ENCODE measurements around the gene ANK3.
A peak's percentile ranks its signal among the peaks of the same experiment; 100 is the strongest.

Gene ANK3

GRCh38 chr10:60413306-60414012, 23.8 kb upstream of the ANK3 start:
- H4K8ac ChIP-seq (ENCODE audit: low read depth, low read length) = no peak overlapping the region
- H3K27ac ChIP-seq (ENCODE audit: low read depth, low read length) = no peak overlapping the region
- no peak overlapping the region for H3K18ac ChIP-seq (ENCODE audit: low read length)
- no peaks in the 10 kb centered on the region for H3K79me2 ChIP-seq (ENCODE audit: control insufficient read depth, insufficient read depth, low read length, poor library complexity)
- peak overlapping the region; percentile 35 for H4K91ac ChIP-seq (ENCODE audit: low read depth, low read length)
- no peak overlapping the region for H2AFZ ChIP-seq (ENCODE audit: insufficient read depth, low read length, poor library complexity)
- no peak overlapping the region for H4K12ac ChIP-seq (ENCODE audit: low read depth, low read length)
- H3K4me1 ChIP-seq (ENCODE audit: control insufficient read depth in 1 of 2, insufficient read depth in 2 of 2, low read length in 2 of 2) = peaks cover 6 to 11% of the 10 kb centered on the region in 2 experiments
- no CpG with 5 or more reads among the region's 2 CpGs for WGBS (ENCODE audit: extremely low coverage, insufficient coverage, insufficient read length)
- H3K14ac ChIP-seq (ENCODE audit: low read length) = no peak overlapping the region
- no peak overlapping the region for H2BK5ac ChIP-seq (ENCODE audit: low read depth, low read length, poor library complexity)
- no peaks in the 10 kb centered on the region for H3K36me3 ChIP-seq (ENCODE audit: control insufficient read depth in 1 of 2, insufficient read depth in 2 of 2, low read length in 2 of 2)
- DNase-seq = peak; percentile 84 to 91
- no peak overlapping the region for H3K9ac ChIP-seq (ENCODE audit: low read length)
- H2BK120ac ChIP-seq (ENCODE audit: insufficient read depth, low read length, poor library complexity) = no peak overlapping the region
- no peak overlapping the region for H3K4ac ChIP-seq (ENCODE audit: low read depth, low read length)
- no peaks in the 10 kb centered on the region for H3K9me3 ChIP-seq (ENCODE audit: insufficient read depth, low read depth, low read length)
- H2AK5ac ChIP-seq (ENCODE audit: low read length) = no peak overlapping the region
- no peak overlapping the region for H3K23ac ChIP-seq (ENCODE audit: low read length)
- H3K79me1 ChIP-seq (ENCODE audit: low read length) = peaks cover 10% of the 10 kb centered on the region
- H2BK12ac ChIP-seq (ENCODE audit: low read length) = no peak overlapping the region
- H3K4me3 ChIP-seq (ENCODE audit: low read depth, low read length) = no peak overlapping the region
- no peaks in the 10 kb centered on the region for H3K27me3 ChIP-seq (ENCODE audit: insufficient read depth, low read length)
- H3K4me2 ChIP-seq (ENCODE audit: low read length) = no peak overlapping the region

- Histone ChIP-seq H4K12ac (ENCODE audit: low read depth, low read length) (no peak overlapping the region), H2AFZ (ENCODE audit: insufficient read depth, low read length, poor library complexity) (no peak overlapping the region), H3K4ac (ENCODE audit: low read depth, low read length) (no peak overlapping the region), H3K4me3 (ENCODE audit: low read depth, low read length) (no peak overlapping the region), H3K79me2 (ENCODE audit: control insufficient read depth, insufficient read depth, low read length, poor library complexity) (no peaks in the 10 kb centered on the region), H2BK5ac (ENCODE audit: low read depth, low read length, poor library complexity) (no peak overlapping the region), H3K18ac (ENCODE audit: low read length) (no peak overlapping the region), H2BK120ac (ENCODE audit: insufficient read depth, low read length, poor library complexity) (no peak overlapping the region), H3K27me3 (ENCODE audit: insufficient read depth, low read length) (no peaks in the 10 kb centered on the region), H3K9ac (ENCODE audit: low read length) (no peak overlapping the region), H3K27ac (ENCODE audit: low read depth, low read length) (no peak overlapping the region), H3K9me3 (ENCODE audit: insufficient read depth, low read depth, low read length) (no peaks in the 10 kb centered on the region), H4K91ac (ENCODE audit: low read depth, low read length) (no peak overlapping the region), H2BK12ac (ENCODE audit: low read length) (no peak overlapping the region), H4K8ac (ENCODE audit: low read depth, low read length) (no peak overlapping the region), H3K79me1 (ENCODE audit: low read length) (peaks cover 7% of the 10 kb centered on the region), H3K4me1 (ENCODE audit: control insufficient read depth in 1 of 2, insufficient read depth in 2 of 2, low read length in 2 of 2) (peaks cover 4 to 5% of the 10 kb centered on the region in 2 experiments), H3K36me3 (ENCODE audit: control insufficient read depth in 1 of 2, insufficient read depth in 2 of 2, low read length in 2 of 2) (no peaks in the 10 kb centered on the region), H3K14ac (ENCODE audit: low read length) (no peak overlapping the region), H2AK5ac (ENCODE audit: low read length) (no peak overlapping the region), H3K4me2 (ENCODE audit: low read length) (no peak overlapping the region), H3K23ac (ENCODE audit: low read length) (no peak overlapping the region)
- no peak for DNase-seq
- WGBS (ENCODE audit: extremely low coverage, insufficient coverage, insufficient read length) = no CpG with 5 or more reads among the region's 3 CpGs
Measured at GRCh38 chr10:60410970-60411369, 21.3 kb upstream of the ANK3 start.

GRCh38 chr10:60409202-60409601, 19.5 kb upstream of the ANK3 start:
- Histone ChIP-seq H3K79me2 (ENCODE audit: control insufficient read depth, insufficient read depth, low read length, poor library complexity) (no peaks in the 10 kb centered on the region), H2AFZ (ENCODE audit: insufficient read depth, low read length, poor library complexity) (no peak overlapping the region), H3K23ac (ENCODE audit: low read length) (no peak overlapping the region), H3K18ac (ENCODE audit: low read length) (no peak overlapping the region), H2BK120ac (ENCODE audit: insufficient read depth, low read length, poor library complexity) (no peak overlapping the region), H3K4me1 (ENCODE audit: control insufficient read depth in 1 of 2, insufficient read depth in 2 of 2, low read length in 2 of 2) (peaks cover 2% of the 10 kb centered on the region in 2 experiments), H3K9ac (ENCODE audit: low read length) (no peak overlapping the region), H3K79me1 (ENCODE audit: low read length) (no peaks in the 10 kb centered on the region), H2BK5ac (ENCODE audit: low read depth, low read length, poor library complexity) (no peak overlapping the region), H4K12ac (ENCODE audit: low read depth, low read length) (no peak overlapping the region), H3K27ac (ENCODE audit: low read depth, low read length) (no peak overlapping the region), H3K27me3 (ENCODE audit: insufficient read depth, low read length) (no peaks in the 10 kb centered on the region), H2AK5ac (ENCODE audit: low read length) (no peak overlapping the region), H4K91ac (ENCODE audit: low read depth, low read length) (no peak overlapping the region), H3K9me3 (ENCODE audit: insufficient read depth, low read depth, low read length) (no peaks in the 10 kb centered on the region), H3K4ac (ENCODE audit: low read depth, low read length) (no peak overlapping the region), H3K36me3 (ENCODE audit: control insufficient read depth in 1 of 2, insufficient read depth in 2 of 2, low read length in 2 of 2) (no peaks in the 10 kb centered on the region), H3K4me3 (ENCODE audit: low read depth, low read length) (no peak overlapping the region), H2BK12ac (ENCODE audit: low read length) (no peak overlapping the region), H3K14ac (ENCODE audit: low read length) (no peak overlapping the region), H3K4me2 (ENCODE audit: low read length) (no peak overlapping the region), H4K8ac (ENCODE audit: low read depth, low read length) (no peak overlapping the region)
- WGBS (ENCODE audit: extremely low coverage, insufficient coverage, insufficient read length) = no CpG with 5 or more reads among the region's 2 CpGs
- no peak for DNase-seq

- no peak overlapping the region for H3K4me2 ChIP-seq (ENCODE audit: low read length)
- no peak overlapping the region for H3K9ac ChIP-seq (ENCODE audit: low read length)
- H4K8ac ChIP-seq (ENCODE audit: low read depth, low read length) = no peak overlapping the region
- H4K12ac ChIP-seq (ENCODE audit: low read depth, low read length) = no peak overlapping the region
- H3K27ac ChIP-seq (ENCODE audit: low read depth, low read length) = no peak overlapping the region
- no peaks in the 10 kb centered on the region for H3K79me2 ChIP-seq (ENCODE audit: control insufficient read depth, insufficient read depth, low read length, poor library complexity)
- no peak overlapping the region for H2BK120ac ChIP-seq (ENCODE audit: insufficient read depth, low read length, poor library complexity)
- H3K9me3 ChIP-seq (ENCODE audit: insufficient read depth, low read depth, low read length) = no peaks in the 10 kb centered on the region
- H2BK5ac ChIP-seq (ENCODE audit: low read depth, low read length, poor library complexity) = no peak overlapping the region
- H3K14ac ChIP-seq (ENCODE audit: low read length) = no peak overlapping the region
- no peak overlapping the region for H3K18ac ChIP-seq (ENCODE audit: low read length)
- H3K4me3 ChIP-seq (ENCODE audit: low read depth, low read length) = no peak overlapping the region
- no peak overlapping the region for H2AFZ ChIP-seq (ENCODE audit: insufficient read depth, low read length, poor library complexity)
- H3K4ac ChIP-seq (ENCODE audit: low read depth, low read length) = no peak overlapping the region
- no peaks in the 10 kb centered on the region for H3K27me3 ChIP-seq (ENCODE audit: insufficient read depth, low read length)
- H4K91ac ChIP-seq (ENCODE audit: low read depth, low read length) = no peak overlapping the region
- DNase-seq = no peak
- H2BK12ac ChIP-seq (ENCODE audit: low read length) = no peak overlapping the region
- no peak overlapping the region for H3K23ac ChIP-seq (ENCODE audit: low read length)
- no peaks in the 10 kb centered on the region for H3K36me3 ChIP-seq (ENCODE audit: control insufficient read depth in 1 of 2, insufficient read depth in 2 of 2, low read length in 2 of 2)
- H3K4me1 ChIP-seq (ENCODE audit: control insufficient read depth in 1 of 2, insufficient read depth in 2 of 2, low read length in 2 of 2) = no peaks in the 10 kb centered on the region
- WGBS (ENCODE audit: extremely low coverage, insufficient coverage, insufficient read length) = no CpG with 5 or more reads among the region's 3 CpGs
- no peak overlapping the region for H2AK5ac ChIP-seq (ENCODE audit: low read length)
- H3K79me1 ChIP-seq (ENCODE audit: low read length) = no peaks in the 10 kb centered on the region
Measured at GRCh38 chr10:60406182-60406581, 16.5 kb upstream of the ANK3 start.

All from trophoblast cell (in vitro differentiated cells and primary cell).